Ramos (cell line): ENCODE results near the gene ESR2.
"Not testable (repeated sequence)": the region's sequence is repeated elsewhere in the genome, so short reads cannot be mapped to it uniquely, and the experiment has no call there.

Experiments
- in situ Hi-C: fragments of 300-500 bp; cut with MboI; formaldehyde crosslinking; loops from one replicate; pipeline ENCODE4 v1.14.3; 2022; ENCODE audit warnings: low sequenced_read_pairs; ENCODE audit not compliant: unreplicated experiment

Gene ESR2

GRCh38 chr14:64227856-64228255 lies 66.3 kb downstream of the ESR2 start:
- in situ Hi-C loops, result no loop called here

GRCh38 chr14:64225151-64225757 lies 68.9 kb downstream of the ESR2 start:
- in situ Hi-C loops, result no loop called here

- in situ Hi-C loops, result no loop called here
Measured at GRCh38 chr14:64221391-64222003, 72.7 kb downstream of the ESR2 start.

GRCh38 chr14:64220466-64220865 lies 73.7 kb downstream of the ESR2 start:
- in situ Hi-C loops, result no loop called here

GRCh38 chr14:64220056-64220455 lies 74.1 kb downstream of the ESR2 start:
- in situ Hi-C loops, result no loop called here

GRCh38 chr14:64218344-64219240 lies 75.6 kb downstream of the ESR2 start:
- in situ Hi-C loops, result no loop called here

- in situ Hi-C loops, result no loop called here
Measured at GRCh38 chr14:64217834-64218233, 76.3 kb downstream of the ESR2 start.

GRCh38 chr14:64217308-64217707 lies 76.9 kb downstream of the ESR2 start:
- in situ Hi-C loops, result no loop called here

- in situ Hi-C loops, result no loop called here
Measured at GRCh38 chr14:64215978-64216377, 78.2 kb downstream of the ESR2 start.

- in situ Hi-C loops, result no loop called here
Measured at GRCh38 chr14:64215274-64215673, 78.9 kb downstream of the ESR2 start.

GRCh38 chr14:64213853-64214570 lies 80.2 kb downstream of the ESR2 start:
- in situ Hi-C loops, result no loop called here

GRCh38 chr14:64213086-64213485 lies 81.1 kb downstream of the ESR2 start:
- in situ Hi-C loops, result no loop called here

- in situ Hi-C loops, result no loop called here
Measured at GRCh38 chr14:64212666-64213065, 81.5 kb downstream of the ESR2 start.

GRCh38 chr14:64210912-64211311 lies 83.3 kb downstream of the ESR2 start:
- in situ Hi-C loops, result not testable (repeated sequence)

GRCh38 chr14:64210216-64210615 lies 84.0 kb downstream of the ESR2 start:
- in situ Hi-C loops, result no loop called here

- in situ Hi-C loops, result no loop called here
Measured at GRCh38 chr14:64209444-64210131, 84.6 kb downstream of the ESR2 start.

GRCh38 chr14:64208981-64209380 lies 85.2 kb downstream of the ESR2 start:
- in situ Hi-C loops, result no loop called here

GRCh38 chr14:64208261-64208660 lies 85.9 kb downstream of the ESR2 start:
- in situ Hi-C loops, result no loop called here

- in situ Hi-C loops, result no loop called here
Measured at GRCh38 chr14:64203366-64204006, 90.7 kb downstream of the ESR2 start.

GRCh38 chr14:64202716-64203115 lies 91.5 kb downstream of the ESR2 start:
- in situ Hi-C loops, result no loop called here
